ENCODE data around the gene PIK3C3. TPM values are rescaled to one million over a fixed set of nuclear protein-coding genes. Genes with fewer than 3 reads are reported as not detected.

PIK3C3 gene
- total and polyA plus RNA-seq, 7 donors, result 22.7 to 54.8 (median 42.0) TPM

GRCh38 chr18:41975284-41975683 lies 20.2 kb downstream of the PIK3C3 start:
- H3K27me3 ChIP-seq, result no peaks in the 10 kb centered on the region
- TF ChIP-seq EP300 (IDR thresholded peaks at IDR 0.05) (no peak), POLR2A (IDR thresholded peaks at IDR 0.05) (no peak), POLR2AphosphoS5 (IDR thresholded peaks at IDR 0.05) (no peak), CTCF (IDR thresholded peaks at IDR 0.05) (no peak)
- DNase-seq, result no peak
- no peak overlapping the region for H3K4me3 ChIP-seq
- WGBS, 2 donors, result 87 to 93% methylated on average over 5 of the region's 5 CpGs
- H3K27ac ChIP-seq, result no peak overlapping the region
- intact Hi-C loops (cut with DNase I), result no loop called here
- H3K4me1 ChIP-seq, result peaks cover 0 to 37% (median 0%) of the 10 kb centered on the region in 4 donors
- H3K9me3 ChIP-seq, result no peaks in the 10 kb centered on the region
- H3K36me3 ChIP-seq, result peaks cover 0 to 13% (median 3%) of the 10 kb centered on the region in 4 donors

- DNase-seq, result no peak
- intact Hi-C loops (cut with DNase I), result no loop called here
- Histone ChIP-seq H3K27ac (no peak overlapping the region), H3K9me3 (no peaks in the 10 kb centered on the region), H3K27me3 (no peaks in the 10 kb centered on the region), H3K4me1 (peaks cover 0 to 33% (median 0%) of the 10 kb centered on the region in 4 donors), H3K36me3 (no peaks in the 10 kb centered on the region), H3K4me3 (no peak overlapping the region)
- 78 to 93% methylated on average over 6 of the region's 6 CpGs for WGBS, 2 donors
- TF ChIP-seq POLR2A (IDR thresholded peaks at IDR 0.05) (no peak), CTCF (IDR thresholded peaks at IDR 0.05) (no peak), POLR2AphosphoS5 (IDR thresholded peaks at IDR 0.05) (no peak), EP300 (IDR thresholded peaks at IDR 0.05) (no peak)
These were observed 22.2 kb downstream of the PIK3C3 start for GRCh38 chr18:41977233-41977632.

- Histone ChIP-seq H3K4me1 (peaks cover 0 to 5% (median 0%) of the 10 kb centered on the region in 4 donors), H3K9me3 (no peaks in the 10 kb centered on the region), H3K27ac (no peak overlapping the region), H3K4me3 (no peak overlapping the region), H3K36me3 (peaks cover 0 to 8% (median 0%) of the 10 kb centered on the region in 4 donors), H3K27me3 (no peaks in the 10 kb centered on the region)
- no peak for DNase-seq
- no peak for TF ChIP-seq EP300 (IDR thresholded peaks at IDR 0.05)
- TF ChIP-seq POLR2AphosphoS5 (IDR thresholded peaks at IDR 0.05), result no peak
- no peak for TF ChIP-seq CTCF (IDR thresholded peaks at IDR 0.05)
- no peak for TF ChIP-seq POLR2A (IDR thresholded peaks at IDR 0.05)
- intact Hi-C loops (cut with DNase I), result no loop called here
- WGBS, 2 donors, result 94 to 97% methylated on average over 2 of the region's 2 CpGs
These were observed 28.1 kb downstream of the PIK3C3 start for GRCh38 chr18:41982942-41983660.

- 96 to 97% methylated on average over 2 of the region's 2 CpGs for WGBS, 2 donors
- peaks cover 0 to 36% (median 1%) of the 10 kb centered on the region in 4 donors for H3K36me3 ChIP-seq
These were observed 30.9 kb downstream of the PIK3C3 start for GRCh38 chr18:41985914-41986313.

More at GRCh38 chr18:41985914-41986313, 30.9 kb downstream of the PIK3C3 start:
- no peak for DNase-seq
- no peak for TF ChIP-seq POLR2A (IDR thresholded peaks at IDR 0.05)
- no peak for TF ChIP-seq EP300 (IDR thresholded peaks at IDR 0.05)
- no peak for TF ChIP-seq POLR2AphosphoS5 (IDR thresholded peaks at IDR 0.05)
- no peak for TF ChIP-seq CTCF (IDR thresholded peaks at IDR 0.05)
- H3K4me1 ChIP-seq, result peaks cover 0 to 5% (median 0%) of the 10 kb centered on the region in 4 donors
- no peaks in the 10 kb centered on the region for H3K9me3 ChIP-seq
- H3K27ac ChIP-seq, result no peak overlapping the region
- no peak overlapping the region for H3K4me3 ChIP-seq
- H3K27me3 ChIP-seq, result no peaks in the 10 kb centered on the region
- intact Hi-C loops (cut with DNase I), result no loop called here

Data from sigmoid colon (tissue), 7 donors.